ENCODE measurements around the gene PHEX. TPM values are rescaled to one million over a fixed set of nuclear protein-coding genes. Genes with fewer than 3 reads are reported as not detected.

Gene PHEX
- polyA plus RNA-seq, 3 donors: 0.03 TPM; not detected in 2

DNA sequence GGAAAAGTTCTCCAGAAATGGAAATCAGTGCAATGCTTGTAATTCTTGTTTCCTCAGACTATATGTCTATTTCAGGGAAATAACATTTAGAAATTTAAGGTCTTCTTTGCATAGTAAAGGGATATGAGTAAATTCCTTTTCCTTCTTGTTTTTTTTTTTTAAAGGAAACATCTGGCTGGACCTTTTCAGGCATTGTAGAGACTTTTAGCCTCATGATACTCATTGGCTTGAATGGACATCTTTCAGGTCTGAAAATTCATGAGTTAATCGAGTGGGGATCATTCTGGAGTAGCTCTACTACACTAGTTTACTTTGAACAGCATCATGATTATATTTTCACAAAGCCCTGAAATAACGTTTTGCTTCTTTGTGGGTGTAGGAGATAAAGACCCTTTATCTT, 152.0 kb downstream of the PHEX start:
- no peak overlapping the region for H3K4me3 Mint-ChIP-seq
- no CpG with 5 or more reads among the region's 2 CpGs for WGBS (ENCODE audit: insufficient coverage)
- H3K36me3 Mint-ChIP-seq: no peaks in the 10 kb centered on the region
- Histone ChIP-seq H3K4me1 (ENCODE audit: control insufficient read depth in 1 of 2, insufficient read depth in 2 of 2, low read length in 2 of 2) (no peaks in the 10 kb centered on the region), H3K27ac (ENCODE audit: low read depth in 1 of 2, low read length in 2 of 2) (no peak overlapping the region), H3K27me3 (ENCODE audit: control insufficient read depth in 2 of 2, insufficient read depth in 2 of 2, low read length in 2 of 2) (no peaks in the 10 kb centered on the region), H4K20me1 (ENCODE audit: insufficient read depth, low read length) (no peaks in the 10 kb centered on the region), H3K9ac (ENCODE audit: insufficient read depth, low read length, poor library complexity, severe bottlenecking) (no peak overlapping the region), H3K4me2 (replicated peaks; ENCODE audit: extremely low read depth, low read length, poor library complexity, severe bottlenecking) (no peak overlapping the region), H3K79me2 (ENCODE audit: insufficient read depth, low read length) (no peaks in the 10 kb centered on the region), H3K36me3 (replicated peaks in 1 of 2; ENCODE audit: control insufficient read depth in 1 of 2, insufficient read depth in 2 of 2, low read length in 2 of 2) (no peaks in the 10 kb centered on the region), H3K9me3 (replicated peaks in 1 of 2; ENCODE audit: control insufficient read depth in 1 of 2, insufficient read depth in 1 of 2, low read length in 2 of 2) (peaks cover 0 to 3% of the 10 kb centered on the region in 2 donors), H2AFZ (ENCODE audit: insufficient read depth, low read depth, low read length, poor library complexity, severe bottlenecking) (no peak overlapping the region), H3K4me3 (replicated peaks in 1 of 3; ENCODE audit: low read depth in 2 of 3, low read length in 3 of 3) (no peak overlapping the region)
- intact Hi-C loops (cut with micrococcal nuclease): no loop called here
- H3K4me1 Mint-ChIP-seq: no peaks in the 10 kb centered on the region
- DNase-seq: no peak
- TF ChIP-seq, protein P1, sequence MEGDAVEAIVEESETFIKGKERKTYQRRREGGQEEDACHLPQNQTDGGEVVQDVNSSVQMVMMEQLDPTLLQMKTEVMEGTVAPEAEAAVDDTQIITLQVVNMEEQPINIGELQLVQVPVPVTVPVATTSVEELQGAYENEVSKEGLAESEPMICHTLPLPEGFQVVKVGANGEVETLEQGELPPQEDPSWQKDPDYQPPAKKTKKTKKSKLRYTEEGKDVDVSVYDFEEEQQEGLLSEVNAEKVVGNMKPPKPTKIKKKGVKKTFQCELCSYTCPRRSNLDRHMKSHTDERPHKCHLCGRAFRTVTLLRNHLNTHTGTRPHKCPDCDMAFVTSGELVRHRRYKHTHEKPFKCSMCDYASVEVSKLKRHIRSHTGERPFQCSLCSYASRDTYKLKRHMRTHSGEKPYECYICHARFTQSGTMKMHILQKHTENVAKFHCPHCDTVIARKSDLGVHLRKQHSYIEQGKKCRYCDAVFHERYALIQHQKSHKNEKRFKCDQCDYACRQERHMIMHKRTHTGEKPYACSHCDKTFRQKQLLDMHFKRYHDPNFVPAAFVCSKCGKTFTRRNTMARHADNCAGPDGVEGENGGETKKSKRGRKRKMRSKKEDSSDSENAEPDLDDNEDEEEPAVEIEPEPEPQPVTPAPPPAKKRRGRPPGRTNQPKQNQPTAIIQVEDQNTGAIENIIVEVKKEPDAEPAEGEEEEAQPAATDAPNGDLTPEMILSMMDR (IDR thresholded peaks at IDR 0.05): no peak
- peaks cover 1 to 5% (median 2%) of the 10 kb centered on the region in 3 donors for H3K27me3 Mint-ChIP-seq (ENCODE audit: low read depth in 3 of 3)
- H3K27ac Mint-ChIP-seq: no peak overlapping the region
- H3K9me3 Mint-ChIP-seq: peaks cover 0 to 3% (median 0%) of the 10 kb centered on the region in 7 donors

GRCh38 chrX:22186165-22186564, 154.0 kb downstream of the PHEX start:
- TF ChIP-seq, protein P1 (IDR thresholded peaks at IDR 0.05): no peak
- no peaks in the 10 kb centered on the region for H3K4me1 ChIP-seq (ENCODE audit: control insufficient read depth in 1 of 2, insufficient read depth in 2 of 2, low read length in 2 of 2)
- intact Hi-C loops (cut with micrococcal nuclease): no loop called here
- Mint-ChIP-seq H3K4me1 (no peaks in the 10 kb centered on the region), H3K4me3 (no peak overlapping the region), H3K27me3 (ENCODE audit: low read depth in 3 of 3) (peaks cover 1 to 5% (median 2%) of the 10 kb centered on the region in 3 donors), H3K27ac (no peak overlapping the region), H3K36me3 (no peaks in the 10 kb centered on the region), H3K9me3 (peaks cover 0 to 3% (median 0%) of the 10 kb centered on the region in 7 donors)
- no CpG with 5 or more reads among the region's 2 CpGs for WGBS (ENCODE audit: insufficient coverage)
- no peak overlapping the region for H2AFZ ChIP-seq (ENCODE audit: insufficient read depth, low read depth, low read length, poor library complexity, severe bottlenecking)
- H3K9ac ChIP-seq (ENCODE audit: insufficient read depth, low read length, poor library complexity, severe bottlenecking): no peak overlapping the region
- H3K27ac ChIP-seq (ENCODE audit: low read depth in 1 of 2, low read length in 2 of 2): no peak overlapping the region
- no peak overlapping the region for H3K4me3 ChIP-seq (replicated peaks in 1 of 3; ENCODE audit: low read depth in 2 of 3, low read length in 3 of 3)
- no peak overlapping the region for H3K4me2 ChIP-seq (replicated peaks; ENCODE audit: extremely low read depth, low read length, poor library complexity, severe bottlenecking)
- no peaks in the 10 kb centered on the region for H3K79me2 ChIP-seq (ENCODE audit: insufficient read depth, low read length)
- H3K9me3 ChIP-seq (replicated peaks in 1 of 2; ENCODE audit: control insufficient read depth in 1 of 2, insufficient read depth in 1 of 2, low read length in 2 of 2): no peaks in the 10 kb centered on the region
- no peaks in the 10 kb centered on the region for H3K27me3 ChIP-seq (ENCODE audit: control insufficient read depth in 2 of 2, insufficient read depth in 2 of 2, low read length in 2 of 2)
- no peaks in the 10 kb centered on the region for H4K20me1 ChIP-seq (ENCODE audit: insufficient read depth, low read length)
- H3K36me3 ChIP-seq (replicated peaks in 1 of 2; ENCODE audit: control insufficient read depth in 1 of 2, insufficient read depth in 2 of 2, low read length in 2 of 2): no peaks in the 10 kb centered on the region
- no peak for DNase-seq
